H1 (cell line): ENCODE measurements around the gene STXBP5. TPM values are rescaled to one million over a fixed set of nuclear protein-coding genes. Genes with fewer than 3 reads are reported as not detected.

Source experiments
- CTCF ChIA-PET: fragments of 300-600 bp; sonication (Branson Sonifier 250); formaldehyde crosslinking; loops from one replicate; lab custom pipeline; 2021; ENCODE audit not compliant: partially characterized antibody; lab: Charles Lee
- POLR2A ChIA-PET: fragments of 300-600 bp; sonication (Branson Sonifier 250); formaldehyde crosslinking; loops from one replicate; lab custom pipeline; 2021; ENCODE audit warnings: inconsistent platforms; ENCODE audit not compliant: partially characterized antibody; lab: Charles Lee
- DNase-seq, 2 experiments: peaks; one replicate each; pipeline versions ENCODE4 v3.0.0 to v3.0.0-alpha.2; 2010 to 2022; ENCODE audit warnings: low spot score in 2 of 2, low read depth in 1 of 2, mixed read lengths in 1 of 2
- FAIRE-seq: peaks from 2 replicates; lab custom pipeline; 2011; peaks lifted over from hg19 to GRCh38; lab: Jason Lieb, UNC
- H2AFZ ChIP-seq: 2 replicates; pipeline ENCODE4 v1.8.1; 2012; ENCODE audit warnings: low read length, inconsistent platforms
- H2AK5ac ChIP-seq: 2 replicates; pipeline ENCODE4 v1.6.1; 2013; ENCODE audit warnings: low read depth, low read length
- H2BK120ac ChIP-seq: replicated peaks from 2 replicates; pipeline ENCODE3; 2013; ENCODE audit warnings: low read depth, low read length, inconsistent platforms
- H2BK12ac ChIP-seq: 2 replicates; pipeline ENCODE4 v1.6.1; 2013; ENCODE audit warnings: low read depth, low read length
- H2BK15ac ChIP-seq: 2 replicates; pipeline ENCODE4 v1.6.1; 2013; ENCODE audit warnings: low read length
- H2BK20ac ChIP-seq: 2 replicates; pipeline ENCODE4 v1.6.1; 2013; ENCODE audit warnings: low read length
- H2BK5ac ChIP-seq: 2 replicates; pipeline ENCODE4 v1.6.1; 2013; ENCODE audit warnings: low read depth, low read length
- H3K14ac ChIP-seq: 2 replicates; pipeline ENCODE4 v1.6.1; 2013; ENCODE audit warnings: inconsistent platforms; ENCODE audit not compliant: insufficient read length
- H3K18ac ChIP-seq: 2 replicates; pipeline ENCODE4 v1.6.1; 2013; ENCODE audit warnings: low read length; ENCODE audit errors: extremely low read depth
- H3K23ac ChIP-seq: 2 replicates; pipeline ENCODE4 v1.6.1; 2013; ENCODE audit warnings: inconsistent platforms; ENCODE audit not compliant: insufficient read length
- H3K23me2 ChIP-seq: 2 replicates; pipeline ENCODE4 v1.6.1; 2013; ENCODE audit warnings: low read depth, low read length
- H3K27ac ChIP-seq: 2 replicates; pipeline ENCODE4 v1.6.1; 2011; ENCODE audit warnings: low read depth, low read length, inconsistent platforms
- H3K27me3 ChIP-seq, 4 experiments: replicated peaks in 1 of 4; 1 replicate in 1 of 4; 2 replicates in 3 of 4; pipeline versions ENCODE4 v1.6.1 to v1.8.1; 2011 to 2013; ENCODE audit warnings: low read length in 3 of 4, mild to moderate bottlenecking in 3 of 4, inconsistent platforms in 2 of 4, mixed read lengths in 2 of 4, moderate library complexity in 1 of 4; ENCODE audit not compliant: control insufficient read depth in 3 of 4, insufficient read depth in 3 of 4; ENCODE audit errors: extremely low read depth in 1 of 4
- H3K36me3 ChIP-seq, 4 experiments: 2 replicates each; pipeline versions ENCODE4 v1.6.1 to v1.8.1; 2011 to 2013; ENCODE audit warnings: mild to moderate bottlenecking in 4 of 4, low read length in 3 of 4, moderate library complexity in 2 of 4, control low read depth in 1 of 4, inconsistent platforms in 1 of 4; ENCODE audit not compliant: insufficient read depth in 4 of 4, control insufficient read depth in 2 of 4
- H3K4ac ChIP-seq: replicated peaks from 2 replicates; pipeline ENCODE3; 2013; ENCODE audit warnings: low read length, low read depth, mixed read lengths, inconsistent platforms; ENCODE audit not compliant: insufficient read length
- H3K4me1 ChIP-seq, 4 experiments: replicated peaks in 1 of 4; 1 replicate in 1 of 4; 2 replicates in 3 of 4; pipeline versions ENCODE4 v1.6.1 to v1.8.1; 2011 to 2013; ENCODE audit warnings: low read length in 3 of 4, inconsistent platforms in 2 of 4, mixed read lengths in 1 of 4; ENCODE audit not compliant: insufficient read depth in 4 of 4, control insufficient read depth in 3 of 4
- H3K4me2 ChIP-seq, 2 experiments: 2 replicates each; pipeline versions ENCODE4 v1.6.1 to v1.8.1; 2011 to 2013; ENCODE audit warnings: low read depth in 2 of 2, low read length in 2 of 2, control low read depth in 1 of 2, inconsistent platforms in 1 of 2, mild to moderate bottlenecking in 1 of 2; ENCODE audit not compliant: insufficient read depth in 1 of 2
- H3K4me3 ChIP-seq, 4 experiments: fragments of 200-600, 300-600 bp in 1 of 4; sonication (generic), shearing (Covaris generic), sonication (Bioruptor Twin) in 1 of 4; 2 replicates each; pipeline versions ENCODE4 v1.5.1 to v1.8.1; 2011 to 2016; ENCODE audit warnings: low read length in 4 of 4, low read depth in 3 of 4, control low read depth in 2 of 4, inconsistent platforms in 2 of 4, mild to moderate bottlenecking in 2 of 4, mixed read lengths in 1 of 4, moderate library complexity in 1 of 4; ENCODE audit not compliant: insufficient read depth in 2 of 4; ENCODE audit errors: extremely low read depth in 1 of 4
- H3K56ac ChIP-seq: replicated peaks from 2 replicates; pipeline ENCODE3; 2013; ENCODE audit warnings: low read depth, mild to moderate bottlenecking, mixed read lengths, low read length, inconsistent platforms; ENCODE audit not compliant: insufficient read length
- H3K79me1 ChIP-seq: 2 replicates; pipeline ENCODE4 v1.6.1; 2013; ENCODE audit warnings: low read depth, low read length, control low read depth
- H3K79me2 ChIP-seq, 2 experiments: 2 replicates each; pipeline versions ENCODE4 v1.6.1 to v1.8.1; 2012 to 2013; ENCODE audit warnings: low read length in 2 of 2, mild to moderate bottlenecking in 2 of 2, inconsistent platforms in 1 of 2; ENCODE audit not compliant: insufficient read depth in 2 of 2, control insufficient read depth in 1 of 2
- H3K9ac ChIP-seq, 4 experiments: replicated peaks in 1 of 4; 1 replicate in 1 of 4; 2 replicates in 3 of 4; pipeline versions ENCODE4 v1.6.1 to v1.8.1; 2011 to 2013; ENCODE audit warnings: low read depth in 3 of 4, low read length in 3 of 4, control low read depth in 2 of 4, mild to moderate bottlenecking in 2 of 4, moderate library complexity in 2 of 4, inconsistent platforms in 1 of 4; ENCODE audit errors: extremely low read depth in 1 of 4
- H3K9me3 ChIP-seq, 2 experiments: 2 replicates each; pipeline versions ENCODE4 v1.6.1 to v1.8.1; 2012 to 2013; ENCODE audit warnings: mild to moderate bottlenecking in 2 of 2, moderate library complexity in 2 of 2, control low read depth in 1 of 2, inconsistent platforms in 1 of 2, low read depth in 1 of 2, low read length in 1 of 2, mixed read lengths in 1 of 2; ENCODE audit not compliant: insufficient read depth in 2 of 2
- H4K20me1 ChIP-seq, 2 experiments: replicated peaks in 1 of 2; 2 replicates each; pipeline versions ENCODE3 to v1.8.1; 2011 to 2013; ENCODE audit warnings: inconsistent platforms in 2 of 2, low read length in 2 of 2, mild to moderate bottlenecking in 1 of 2; ENCODE audit not compliant: insufficient read depth in 2 of 2, control insufficient read depth in 1 of 2
- H4K5ac ChIP-seq: 2 replicates; pipeline ENCODE4 v1.6.1; 2013; ENCODE audit warnings: low read length, low read depth, mixed read lengths, inconsistent platforms; ENCODE audit not compliant: insufficient read length
- H4K8ac ChIP-seq: 2 replicates; pipeline ENCODE4 v1.8.0; 2013; ENCODE audit warnings: mild to moderate bottlenecking, moderate library complexity, low read length, inconsistent platforms; ENCODE audit not compliant: insufficient read depth; ENCODE audit errors: extremely low read depth
- H4K91ac ChIP-seq: replicated peaks from 2 replicates; pipeline ENCODE3; 2013; ENCODE audit warnings: low read length, mixed read lengths, inconsistent platforms; ENCODE audit not compliant: insufficient read length
- ASH2L ChIP-seq: fragments of 200-600, 300-600 bp; sonication (generic); IDR thresholded peaks from one replicate; pipeline ENCODE4 v1.7.1; 2017; ENCODE audit warnings: low read length
- BACH1 ChIP-seq: IDR thresholded peaks from 2 replicates; pipeline ENCODE4 v1.6.1; 2012; ENCODE audit warnings: low read length, improper control_type of control experiment
- BCL11A ChIP-seq, 2 experiments: IDR thresholded peaks; one replicate each; pipeline ENCODE4 v1.6.1; 2011; ENCODE audit warnings: low read depth in 2 of 2, low read length in 2 of 2, mild to moderate bottlenecking in 2 of 2
- CBX5 ChIP-seq: fragments of 300-800, 300-1000 bp; sonication (generic); IDR thresholded peaks from 2 replicates; pipeline ENCODE4 v1.7.1; 2016; ENCODE audit warnings: antibody characterized with exemption, low read length, low read depth
- CBX8 ChIP-seq: fragments of 300-800, 300-1000 bp; sonication (generic); IDR thresholded peaks from 2 replicates; pipeline ENCODE4 v1.7.1; 2016; ENCODE audit warnings: low read depth, low read length, borderline replicate concordance
- CREB1 ChIP-seq: IDR thresholded peaks from 2 replicates; pipeline ENCODE4 v1.6.1; 2012; ENCODE audit warnings: inconsistent platforms
- HDAC2 ChIP-seq, 2 experiments: fragments of 300-600 bp in 1 of 2; sonication (generic) in 1 of 2; IDR thresholded peaks; 2 replicates each; pipeline ENCODE4 v1.6.1; 2011 to 2012; ENCODE audit warnings: low read depth in 2 of 2, low read length in 2 of 2, mild to moderate bottlenecking in 2 of 2, moderate library complexity in 2 of 2, borderline replicate concordance in 1 of 2, inconsistent platforms in 1 of 2
- POLR2AphosphoS5 ChIP-seq: IDR thresholded peaks from 2 replicates; pipeline ENCODE4 v1.6.1; 2011; ENCODE audit warnings: low read depth, low read length
- POU5F1 ChIP-seq: IDR thresholded peaks from 2 replicates; pipeline ENCODE4 v1.6.1; 2011; ENCODE audit warnings: low read depth, mild to moderate bottlenecking, low read length, moderate library complexity
- RFX5 ChIP-seq: IDR thresholded peaks from 2 replicates; pipeline ENCODE4 v1.6.1; 2011; ENCODE audit warnings: low read depth, low read length, improper control_type of control experiment, borderline replicate concordance
- RXRA ChIP-seq: IDR thresholded peaks from 2 replicates; pipeline ENCODE4 v1.6.1; 2011; ENCODE audit warnings: low read depth, mild to moderate bottlenecking, low read length, moderate library complexity; ENCODE audit not compliant: insufficient read depth
- TBP ChIP-seq: IDR thresholded peaks from 2 replicates; pipeline ENCODE4 v1.6.1; 2011; ENCODE audit warnings: low read depth, low read length, improper control_type of control experiment
- WGBS, 2 experiments: shearing (Covaris generic) in 1 of 2; methylation state at CpG; one replicate each; pipeline versions ENCODE4 v1.1.6 to v1.1.7; 2013 to 2015; ENCODE audit warnings: low lambda C conversion rate in 2 of 2, mixed read lengths in 2 of 2, inconsistent platforms in 1 of 2, low coverage in 1 of 2, missing lambda C conversion rate in 1 of 2; ENCODE audit not compliant: insufficient replicate concordance in 2 of 2, insufficient coverage in 1 of 2, insufficient read length in 1 of 2; ENCODE audit errors: extremely low coverage in 1 of 2, missing lambda C conversion rate in 1 of 2; 5-methylcytosine and 5-hydroxymethylcytosine counted together
- polyA plus RNA-seq, 7 experiments: library from polyadenylated mRNA; depleted of rRNA in 3 of 7; stranded (reverse) in 5 of 7; unstranded in 2 of 7; fragments of >200 nt in 5 of 7; fragments of 200-250 nt in 2 of 7; gene quantifications; 1 replicate in 5 of 7; 2 replicates in 1 of 7; 4 replicates in 1 of 7; pipeline versions ENCODE4 v1.2.1 to v1.2.3, GENCODE V29; 2011 to 2013; ENCODE audit warnings: missing spikeins in 2 of 7, mixed read lengths in 2 of 7
- total RNA-seq: library from RNA; stranded (reverse); fragmentation: NEBNext Ultra II Directional; extraction: Animal tissue kit (Norgen Biotek cat#: 25700); gene quantifications from 2 replicates; pipeline ENCODE4 v1.2.1, GENCODE V29; 2021
- TF ChIP-seq, protein P1 (sequence below): IDR thresholded peaks from 2 replicates; pipeline ENCODE4 v1.6.1; 2011; ENCODE audit warnings: low read length, improper control_type of control experiment

STXBP5 gene
- total and polyA plus RNA-seq, 2 of the 8 experiments (the other 6 are each of a cell fraction or from before 2014, with no cell fraction given): 2.7 to 10.8 TPM

DNA sequence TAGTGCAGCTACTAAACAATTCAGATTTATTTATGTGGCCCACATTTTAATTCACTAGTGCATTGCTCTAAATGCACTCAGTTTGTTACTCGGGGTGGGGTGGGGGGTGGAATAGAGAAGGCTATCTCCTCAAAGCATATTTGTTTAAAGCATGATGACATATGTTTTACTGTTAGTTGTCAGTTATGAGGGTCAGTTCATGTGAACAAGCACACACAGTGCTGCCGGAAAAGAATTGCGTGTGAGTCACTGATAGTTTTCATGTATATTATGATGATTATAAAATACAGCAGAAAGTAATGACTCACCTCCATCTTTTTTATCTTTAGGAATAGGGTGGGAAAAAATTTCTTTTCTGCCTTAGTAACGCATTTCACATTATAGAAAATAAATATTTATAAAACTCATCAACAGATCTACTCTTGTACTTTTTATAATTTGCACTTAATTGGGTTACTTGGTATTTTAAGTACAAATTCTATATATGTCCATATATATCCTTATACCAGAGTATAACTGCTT, 42.2 kb upstream of the STXBP5 start:
- no peak overlapping the region for H2AFZ ChIP-seq
- no peak overlapping the region for H3K18ac ChIP-seq
- CTCF ChIA-PET: no interaction called here
- POLR2A ChIA-PET: no interaction called here
- TF ChIP-seq POU5F1: no peak
- TF ChIP-seq TBP: no peak
- TF ChIP-seq POLR2AphosphoS5: no peak
- no peak for TF ChIP-seq HDAC2 (IDR thresholded peaks at IDR 0.05; ENCODE audit: borderline replicate concordance in 1 of 2, low read depth in 2 of 2, low read length in 2 of 2)
- TF ChIP-seq CBX8: no peak
- TF ChIP-seq, protein P1, sequence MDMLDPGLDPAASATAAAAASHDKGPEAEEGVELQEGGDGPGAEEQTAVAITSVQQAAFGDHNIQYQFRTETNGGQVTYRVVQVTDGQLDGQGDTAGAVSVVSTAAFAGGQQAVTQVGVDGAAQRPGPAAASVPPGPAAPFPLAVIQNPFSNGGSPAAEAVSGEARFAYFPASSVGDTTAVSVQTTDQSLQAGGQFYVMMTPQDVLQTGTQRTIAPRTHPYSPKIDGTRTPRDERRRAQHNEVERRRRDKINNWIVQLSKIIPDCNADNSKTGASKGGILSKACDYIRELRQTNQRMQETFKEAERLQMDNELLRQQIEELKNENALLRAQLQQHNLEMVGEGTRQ: no peak
- no peak for TF ChIP-seq BACH1
- TF ChIP-seq CREB1: no peak
- no peak for TF ChIP-seq CBX5
- TF ChIP-seq BCL11A (IDR thresholded peaks at IDR 0.05; ENCODE audit: low read depth in 2 of 2, low read length in 2 of 2): no peak
- TF ChIP-seq ASH2L: no peak
- TF ChIP-seq RXRA: no peak
- no peak for TF ChIP-seq RFX5
- no peak for DNase-seq
- no peaks in the 10 kb centered on the region for H3K79me1 ChIP-seq
- no peaks in the 10 kb centered on the region for H3K4me1 ChIP-seq
- no peak overlapping the region for H3K9ac ChIP-seq
- WGBS, 2 experiments: 93% methylated on average over 4 of the region's 4 CpGs; no CpG with 5 or more reads in 1 of the 2 experiments
- H2AK5ac ChIP-seq: no peak overlapping the region
- H3K4me3 ChIP-seq: no peak overlapping the region
- H4K20me1 ChIP-seq: no peaks in the 10 kb centered on the region
- H3K23me2 ChIP-seq: no peaks in the 10 kb centered on the region
- no peak for FAIRE-seq
- H3K4me2 ChIP-seq: no peak overlapping the region
- H3K4ac ChIP-seq: no peak overlapping the region
- H3K23ac ChIP-seq: no peak overlapping the region
- H3K79me2 ChIP-seq: no peaks in the 10 kb centered on the region
- H3K36me3 ChIP-seq: no peaks in the 10 kb centered on the region
- no peak overlapping the region for H4K91ac ChIP-seq
- no peak overlapping the region for H2BK20ac ChIP-seq
- H2BK120ac ChIP-seq: no peak overlapping the region
- no peak overlapping the region for H3K27ac ChIP-seq
- H2BK15ac ChIP-seq: no peak overlapping the region
- no peaks in the 10 kb centered on the region for H3K27me3 ChIP-seq
- no peak overlapping the region for H4K5ac ChIP-seq
- no peak overlapping the region for H2BK12ac ChIP-seq
- no peak overlapping the region for H4K8ac ChIP-seq
- no peak overlapping the region for H2BK5ac ChIP-seq
- no peak overlapping the region for H3K56ac ChIP-seq
- no peaks in the 10 kb centered on the region for H3K9me3 ChIP-seq
- no peak overlapping the region for H3K14ac ChIP-seq
